HepG2 (cell line): Measurements from ENCODE around the gene SUN5. TPM values are rescaled to one million over a fixed set of nuclear protein-coding genes. Genes with fewer than 3 reads are reported as not detected.

ENCODE experiments used
- ATF7-NPFF ChIP-seq: sonication (generic); formaldehyde crosslinking; IDR thresholded peaks from 2 replicates; pipeline ENCODE4 v1.8.1; 2023; ENCODE audit warnings: mild to moderate bottlenecking, low read depth, missing genetic modification reagents, moderate library complexity
- DMAP1 ChIP-seq: IDR thresholded peaks from 2 replicates; pipeline ENCODE4 v1.6.1; 2016
- GLMP ChIP-seq: sonication (generic); formaldehyde crosslinking; IDR thresholded peaks from 2 replicates; pipeline ENCODE4 v1.9.0; 2021; ENCODE audit warnings: missing genetic modification reagents, mild to moderate bottlenecking, borderline replicate concordance
- GMEB1 ChIP-seq: sonication (generic); formaldehyde crosslinking; IDR thresholded peaks from 2 replicates; pipeline ENCODE4 v1.5.1; 2020; ENCODE audit warnings: missing genetic modification reagents, mild to moderate bottlenecking, borderline replicate concordance
- HOXD1 ChIP-seq: sonication (generic); formaldehyde crosslinking; IDR thresholded peaks from 2 replicates; pipeline ENCODE4 v1.5.0; 2020; ENCODE audit warnings: missing genetic modification reagents
- KDM1A ChIP-seq: IDR thresholded peaks from 2 replicates; pipeline ENCODE4 v1.6.1; 2016; ENCODE audit warnings: missing compliant biosample characterization
- NCOA5 ChIP-seq: sonication (generic); formaldehyde crosslinking; IDR thresholded peaks from 2 replicates; pipeline ENCODE4 v1.4.0; 2020; ENCODE audit warnings: missing genetic modification reagents
- NR2C2 ChIP-seq: sonication (generic); formaldehyde crosslinking; IDR thresholded peaks from 2 replicates; pipeline ENCODE4 v1.4.0; 2020; ENCODE audit warnings: missing genetic modification reagents, mild to moderate bottlenecking, moderate library complexity, borderline replicate concordance
- RXRA ChIP-seq: sonication (generic); formaldehyde crosslinking; IDR thresholded peaks from 2 replicates; pipeline ENCODE4 v1.5.1; 2020; ENCODE audit warnings: missing genetic modification reagents
- SNAPC2 ChIP-seq: sonication (generic); formaldehyde crosslinking; IDR thresholded peaks from 2 replicates; pipeline ENCODE4 v1.8.1; 2022; ENCODE audit warnings: mild to moderate bottlenecking, missing genetic modification reagents
- TEAD2 ChIP-seq: sonication (generic); formaldehyde crosslinking; IDR thresholded peaks from 2 replicates; pipeline ENCODE4 v1.9.0; 2021; ENCODE audit warnings: missing genetic modification reagents
- THAP7 ChIP-seq: sonication (generic); formaldehyde crosslinking; IDR thresholded peaks from 2 replicates; pipeline ENCODE4 v1.8.1; 2023; ENCODE audit warnings: mild to moderate bottlenecking, missing genetic modification reagents
- ZFP41 ChIP-seq: sonication (generic); formaldehyde crosslinking; IDR thresholded peaks from 2 replicates; pipeline ENCODE4 v1.4.0; 2020; ENCODE audit warnings: mild to moderate bottlenecking, missing genetic modification reagents, borderline replicate concordance
- ZNF18 ChIP-seq: sonication (generic); formaldehyde crosslinking; IDR thresholded peaks from 2 replicates; pipeline ENCODE4 v1.8.0; 2022; ENCODE audit warnings: mild to moderate bottlenecking, missing genetic modification reagents; ENCODE audit not compliant: insufficient replicate concordance
- ZNF569 ChIP-seq: sonication (generic); formaldehyde crosslinking; IDR thresholded peaks from 2 replicates; pipeline ENCODE4 v1.5.0; 2020; ENCODE audit warnings: mild to moderate bottlenecking, missing genetic modification reagents, moderate library complexity, borderline replicate concordance
- ZNF720 ChIP-seq: sonication (generic); formaldehyde crosslinking; IDR thresholded peaks from 2 replicates; pipeline ENCODE4 v1.4.0; 2020; ENCODE audit warnings: missing genetic modification reagents
- ZNF777 ChIP-seq: sonication (generic); formaldehyde crosslinking; IDR thresholded peaks from 2 replicates; pipeline ENCODE4 v1.4.0; 2020; ENCODE audit warnings: missing genetic modification reagents
- polyA plus RNA-seq, 8 experiments: library from polyadenylated mRNA; depleted of rRNA in 3 of 8; stranded (reverse) in 7 of 8; unstranded in 1 of 8; fragments of >200 nt; fragmentation: Illumina TruSeq in 4 of 8; extraction: Trizol in 4 of 8; gene quantifications; 2 replicates each; pipeline versions ENCODE4 v1.2.1 to v1.2.3, GENCODE V29; 2011 to 2016; ENCODE audit warnings: low read depth in 4 of 8, missing spikeins in 1 of 8, mixed read lengths in 1 of 8; ENCODE audit not compliant: insufficient read depth in 1 of 8
- total RNA-seq, 5 experiments: library from RNA; depleted of rRNA; stranded (reverse); fragments of >200 nt; fragmentation: Illumina TruSeq; extraction: Trizol; gene quantifications; 2 replicates each; pipeline ENCODE4 v1.2.3, GENCODE V29; 2016; ENCODE audit warnings: low read depth in 1 of 5
- TF ChIP-seq, protein P1 (sequence below): sonication (generic); formaldehyde crosslinking; IDR thresholded peaks from 2 replicates; pipeline ENCODE4 v1.4.0; 2020; ENCODE audit warnings: missing genetic modification reagents
- TF ChIP-seq, protein P2 (sequence below): sonication (generic); IDR thresholded peaks from 2 replicates; pipeline ENCODE4 v1.6.1; 2016; ENCODE audit warnings: low read depth, borderline replicate concordance

SUN5 gene
- total and polyA plus RNA-seq, 2 of the 13 experiments (the other 11 are each of a cell fraction or from before 2014, with no cell fraction given), result not detected

- TF ChIP-seq, protein P1, sequence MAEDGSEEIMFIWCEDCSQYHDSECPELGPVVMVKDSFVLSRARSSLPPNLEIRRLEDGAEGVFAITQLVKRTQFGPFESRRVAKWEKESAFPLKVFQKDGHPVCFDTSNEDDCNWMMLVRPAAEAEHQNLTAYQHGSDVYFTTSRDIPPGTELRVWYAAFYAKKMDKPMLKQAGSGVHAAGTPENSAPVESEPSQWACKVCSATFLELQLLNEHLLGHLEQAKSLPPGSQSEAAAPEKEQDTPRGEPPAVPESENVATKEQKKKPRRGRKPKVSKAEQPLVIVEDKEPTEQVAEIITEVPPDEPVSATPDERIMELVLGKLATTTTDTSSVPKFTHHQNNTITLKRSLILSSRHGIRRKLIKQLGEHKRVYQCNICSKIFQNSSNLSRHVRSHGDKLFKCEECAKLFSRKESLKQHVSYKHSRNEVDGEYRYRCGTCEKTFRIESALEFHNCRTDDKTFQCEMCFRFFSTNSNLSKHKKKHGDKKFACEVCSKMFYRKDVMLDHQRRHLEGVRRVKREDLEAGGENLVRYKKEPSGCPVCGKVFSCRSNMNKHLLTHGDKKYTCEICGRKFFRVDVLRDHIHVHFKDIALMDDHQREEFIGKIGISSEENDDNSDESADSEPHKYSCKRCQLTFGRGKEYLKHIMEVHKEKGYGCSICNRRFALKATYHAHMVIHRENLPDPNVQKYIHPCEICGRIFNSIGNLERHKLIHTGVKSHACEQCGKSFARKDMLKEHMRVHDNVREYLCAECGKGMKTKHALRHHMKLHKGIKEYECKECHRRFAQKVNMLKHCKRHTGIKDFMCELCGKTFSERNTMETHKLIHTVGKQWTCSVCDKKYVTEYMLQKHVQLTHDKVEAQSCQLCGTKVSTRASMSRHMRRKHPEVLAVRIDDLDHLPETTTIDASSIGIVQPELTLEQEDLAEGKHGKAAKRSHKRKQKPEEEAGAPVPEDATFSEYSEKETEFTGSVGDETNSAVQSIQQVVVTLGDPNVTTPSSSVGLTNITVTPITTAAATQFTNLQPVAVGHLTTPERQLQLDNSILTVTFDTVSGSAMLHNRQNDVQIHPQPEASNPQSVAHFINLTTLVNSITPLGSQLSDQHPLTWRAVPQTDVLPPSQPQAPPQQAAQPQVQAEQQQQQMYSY (CRISPR knock-in tag), result no peak
- TF ChIP-seq, protein P2, sequence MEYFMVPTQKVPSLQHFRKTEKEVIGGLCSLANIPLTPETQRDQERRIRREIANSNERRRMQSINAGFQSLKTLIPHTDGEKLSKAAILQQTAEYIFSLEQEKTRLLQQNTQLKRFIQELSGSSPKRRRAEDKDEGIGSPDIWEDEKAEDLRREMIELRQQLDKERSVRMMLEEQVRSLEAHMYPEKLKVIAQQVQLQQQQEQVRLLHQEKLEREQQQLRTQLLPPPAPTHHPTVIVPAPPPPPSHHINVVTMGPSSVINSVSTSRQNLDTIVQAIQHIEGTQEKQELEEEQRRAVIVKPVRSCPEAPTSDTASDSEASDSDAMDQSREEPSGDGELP, result no peak
- no peak for TF ChIP-seq TEAD2 (CRISPR knock-in tag)
- TF ChIP-seq ATF7-NPFF (CRISPR knock-in tag), result peak; percentile 59; the same call in 1 of the 2 replicates
- no peak for TF ChIP-seq ZNF18 (CRISPR knock-in tag)
- TF ChIP-seq THAP7 (CRISPR knock-in tag), result no peak
- TF ChIP-seq ZNF720 (CRISPR knock-in tag), result no peak
- TF ChIP-seq NCOA5 (CRISPR knock-in tag), result no peak
- no peak for TF ChIP-seq ZNF777 (CRISPR knock-in tag)
- TF ChIP-seq HOXD1 (CRISPR knock-in tag), result no peak
- no peak for TF ChIP-seq ZNF569 (CRISPR knock-in tag)
- no peak for TF ChIP-seq GMEB1 (CRISPR knock-in tag)
- no peak; the same call in 1 of the 2 replicates for TF ChIP-seq SNAPC2 (CRISPR knock-in tag)
- 0 out of 2 replicates have a peak, but pooled peaks have one; percentile 22 for TF ChIP-seq NR2C2 (CRISPR knock-in tag)
- no peak for TF ChIP-seq ZFP41 (CRISPR knock-in tag)
- no peak for TF ChIP-seq KDM1A
- TF ChIP-seq RXRA (CRISPR knock-in tag), result peak; percentile 53; the same call in 1 of the 2 replicates
- no peak for TF ChIP-seq DMAP1 (CRISPR knock-in tag)
- no peak for TF ChIP-seq GLMP (CRISPR knock-in tag)
Observed at GRCh38 chr20:33026779-33027759, 22.8 kb upstream of the SUN5 start (continued).
